Sigmoid colon (tissue), 4 donors: ENCODE results near the gene NECTIN2.

Source experiments
- EP300 ChIP-seq, 4 donors: sonication (generic); formaldehyde crosslinking; IDR thresholded peaks; one replicate each; pipeline ENCODE4 v1.6.1; 2017; ENCODE audit warnings: antibody characterized with exemption in 4 of 4
- POLR2A ChIP-seq, 2 donors: fragments of 450-650 bp; IDR thresholded peaks; one replicate each; pipeline ENCODE4 v1.6.1; 2016; ENCODE audit warnings: antibody characterized with exemption in 2 of 2, mild to moderate bottlenecking in 2 of 2, moderate library complexity in 2 of 2
- POLR2AphosphoS5 ChIP-seq, 4 donors: sonication (generic); formaldehyde crosslinking; IDR thresholded peaks; one replicate each; pipeline ENCODE4 v1.6.1; 2017; ENCODE audit warnings: antibody characterized with exemption in 4 of 4
- TF ChIP-seq, protein P1 (sequence below), 4 experiments: fragments of 450-650 bp in 3 of 4; fragments of 200-600 bp in 1 of 4; IDR thresholded peaks; one replicate each; pipeline ENCODE4 v1.5.1; 2016 to 2019; ENCODE audit warnings: antibody characterized with exemption in 4 of 4, mild to moderate bottlenecking in 3 of 4, moderate library complexity in 2 of 4

- TF ChIP-seq, protein P1, sequence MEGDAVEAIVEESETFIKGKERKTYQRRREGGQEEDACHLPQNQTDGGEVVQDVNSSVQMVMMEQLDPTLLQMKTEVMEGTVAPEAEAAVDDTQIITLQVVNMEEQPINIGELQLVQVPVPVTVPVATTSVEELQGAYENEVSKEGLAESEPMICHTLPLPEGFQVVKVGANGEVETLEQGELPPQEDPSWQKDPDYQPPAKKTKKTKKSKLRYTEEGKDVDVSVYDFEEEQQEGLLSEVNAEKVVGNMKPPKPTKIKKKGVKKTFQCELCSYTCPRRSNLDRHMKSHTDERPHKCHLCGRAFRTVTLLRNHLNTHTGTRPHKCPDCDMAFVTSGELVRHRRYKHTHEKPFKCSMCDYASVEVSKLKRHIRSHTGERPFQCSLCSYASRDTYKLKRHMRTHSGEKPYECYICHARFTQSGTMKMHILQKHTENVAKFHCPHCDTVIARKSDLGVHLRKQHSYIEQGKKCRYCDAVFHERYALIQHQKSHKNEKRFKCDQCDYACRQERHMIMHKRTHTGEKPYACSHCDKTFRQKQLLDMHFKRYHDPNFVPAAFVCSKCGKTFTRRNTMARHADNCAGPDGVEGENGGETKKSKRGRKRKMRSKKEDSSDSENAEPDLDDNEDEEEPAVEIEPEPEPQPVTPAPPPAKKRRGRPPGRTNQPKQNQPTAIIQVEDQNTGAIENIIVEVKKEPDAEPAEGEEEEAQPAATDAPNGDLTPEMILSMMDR (IDR thresholded peaks at IDR 0.05) = no peak
- TF ChIP-seq POLR2A (IDR thresholded peaks at IDR 0.05) (peak; percentile 57 to 60), POLR2AphosphoS5 (IDR thresholded peaks at IDR 0.05) (peak; percentile 39 to 86 (median 78)), EP300 (IDR thresholded peaks at IDR 0.05) (no peak)
These were observed 1.3 kb downstream of the NECTIN2 start for GRCh38 chr19:44847144-44848035.
